G401 (cell line): ENCODE data around the gene INS. TPM values are rescaled to one million over a fixed set of nuclear protein-coding genes. Genes with fewer than 3 reads are reported as not detected.

ENCODE experiments used
- DNase-seq: peaks from one replicate; pipeline ENCODE4 v3.0.0-alpha.2; 2015; ENCODE audit warnings: low spot score
- in situ Hi-C: cut with HindIII; loops from 2 replicates; pipeline ENCODE4 v1.10.0; 2016; ENCODE audit warnings: low sequenced_read_pairs, mixed read lengths
- total RNA-seq: library from RNA; depleted of rRNA; stranded (reverse); fragments of >200 nt; shearing (Covaris generic); gene quantifications from 2 replicates; pipeline ENCODE4 v1.2.3, GENCODE V29; 2014

Gene INS
- total RNA-seq, 1 experiment from 2014 or later = not detected

DNA sequence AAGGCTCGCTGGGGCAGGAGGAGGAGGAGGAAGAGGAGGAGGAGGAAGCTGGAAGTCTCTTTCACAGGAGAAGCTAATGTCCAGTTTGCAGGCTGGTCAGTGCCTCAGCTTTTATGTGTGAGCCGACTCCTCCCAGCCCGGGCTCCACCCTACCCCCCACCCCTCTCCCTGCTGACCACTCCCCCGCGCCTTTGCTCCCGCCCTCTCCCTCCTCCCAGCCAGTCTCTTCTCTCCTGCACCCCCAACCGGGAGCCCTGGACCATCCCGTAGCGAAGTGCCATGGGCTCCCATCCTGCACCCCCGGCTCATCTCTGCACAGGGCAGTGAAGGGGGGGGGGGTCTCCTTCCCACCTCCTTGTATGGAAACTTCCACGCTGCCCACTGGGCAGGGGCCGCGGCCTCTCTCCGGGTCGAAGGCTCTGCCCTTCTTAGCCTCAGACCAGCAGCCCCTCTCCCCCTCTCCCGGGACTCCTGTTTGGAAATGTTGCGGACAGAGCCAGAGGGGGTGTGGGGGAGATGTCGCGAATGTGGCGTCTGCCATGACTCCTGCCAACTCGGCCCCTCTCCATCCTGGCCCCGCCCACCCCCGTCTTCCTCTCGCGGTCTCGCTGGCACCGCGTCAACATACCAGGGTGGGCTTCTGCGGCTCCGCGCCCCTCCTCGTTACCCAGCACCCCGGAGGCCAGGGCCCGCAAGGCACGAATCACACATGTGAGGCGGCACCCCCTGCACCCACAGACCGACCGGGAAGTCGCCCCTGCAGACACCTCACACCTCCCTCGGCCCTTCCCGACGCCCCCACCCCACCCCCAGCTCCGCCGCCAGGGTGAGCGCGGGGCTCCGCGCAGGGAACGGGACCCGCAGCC lies 23.6 kb downstream of the INS start:
- in situ Hi-C loops = no loop called here
- DNase-seq = peak; percentile 9

DNA sequence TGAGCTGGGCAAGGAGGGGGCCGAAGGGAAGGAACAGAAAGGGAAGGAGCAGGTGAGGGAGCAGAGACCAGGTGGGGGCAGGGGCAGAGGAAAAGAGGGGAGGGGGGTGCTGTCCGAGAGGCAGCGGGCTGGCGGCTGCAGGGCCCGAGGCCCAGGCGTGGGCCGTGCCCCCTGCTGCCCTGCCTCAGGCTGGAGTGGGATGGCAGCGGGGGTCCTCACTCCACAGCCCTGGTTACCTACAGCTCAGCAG lies 24.1 kb downstream of the INS start:
- in situ Hi-C loops = no loop called here
- DNase-seq = no peak

DNA sequence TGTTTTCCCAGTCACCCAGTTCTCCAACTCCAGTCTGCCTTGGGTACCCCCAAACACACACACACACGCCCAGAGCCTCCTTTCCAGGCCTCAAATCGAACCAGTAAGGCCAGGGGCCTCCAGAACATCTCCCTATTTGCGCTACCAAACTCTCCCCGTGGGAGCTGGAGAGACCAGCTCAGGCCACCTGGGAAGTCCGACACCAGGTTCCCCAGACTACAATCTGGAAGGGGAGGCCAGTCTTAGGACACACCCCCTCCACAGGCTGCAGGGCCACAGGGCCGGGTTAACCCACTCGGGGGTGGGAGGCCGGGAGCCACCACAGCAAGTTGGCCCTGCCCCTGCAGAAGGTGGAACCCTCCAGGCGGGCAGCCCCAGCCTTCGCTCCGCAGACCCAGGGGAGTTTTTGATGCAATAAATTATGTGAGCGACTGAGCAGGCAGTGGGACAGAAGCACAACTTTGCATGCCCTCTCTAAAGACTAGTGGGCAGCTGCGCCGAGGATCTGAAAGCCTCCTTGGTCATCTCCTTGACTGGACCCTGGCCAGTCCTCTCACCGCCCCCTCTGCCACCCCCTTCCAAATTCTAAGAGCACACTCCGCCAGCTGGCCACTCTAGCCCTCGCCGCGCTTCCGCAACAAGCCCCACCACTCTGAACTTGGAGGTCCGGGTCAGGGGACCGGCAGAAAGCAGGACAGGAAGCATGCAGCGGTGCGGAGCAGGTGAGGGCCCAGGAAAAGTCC lies 24.6 kb downstream of the INS start:
- in situ Hi-C loops = no loop called here

DNA sequence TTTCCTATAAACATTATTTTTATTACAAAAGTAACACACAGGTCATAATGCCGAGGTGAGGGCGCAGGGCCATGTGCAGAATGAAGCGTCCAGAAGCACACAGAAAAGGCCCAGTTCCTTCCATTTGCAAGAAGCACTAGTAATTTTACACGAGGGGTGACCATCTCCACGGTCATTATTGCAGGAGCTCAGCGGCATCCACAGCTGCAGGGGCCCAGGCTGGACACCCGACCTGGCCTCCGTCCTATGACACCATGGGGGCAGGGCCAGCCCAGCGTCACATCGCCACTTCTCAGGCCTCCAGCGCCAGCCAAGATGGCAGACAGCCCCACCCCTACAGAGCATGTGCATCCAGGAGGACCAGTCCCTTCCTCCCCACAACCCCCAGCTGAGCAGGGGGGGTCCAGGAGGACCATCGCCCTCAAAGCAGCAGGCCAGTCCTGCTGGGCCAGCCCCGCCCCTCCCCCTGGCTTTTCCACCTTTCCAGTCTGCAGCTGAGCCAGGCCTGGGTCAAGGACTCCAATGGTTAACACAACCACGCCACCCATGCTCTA lies 25.3 kb downstream of the INS start:
- DNase-seq = no peak
- in situ Hi-C loops = no loop called here

More for the DNA sequence above, 24.6 kb downstream of the INS start:
- DNase-seq = no peak

DNA sequence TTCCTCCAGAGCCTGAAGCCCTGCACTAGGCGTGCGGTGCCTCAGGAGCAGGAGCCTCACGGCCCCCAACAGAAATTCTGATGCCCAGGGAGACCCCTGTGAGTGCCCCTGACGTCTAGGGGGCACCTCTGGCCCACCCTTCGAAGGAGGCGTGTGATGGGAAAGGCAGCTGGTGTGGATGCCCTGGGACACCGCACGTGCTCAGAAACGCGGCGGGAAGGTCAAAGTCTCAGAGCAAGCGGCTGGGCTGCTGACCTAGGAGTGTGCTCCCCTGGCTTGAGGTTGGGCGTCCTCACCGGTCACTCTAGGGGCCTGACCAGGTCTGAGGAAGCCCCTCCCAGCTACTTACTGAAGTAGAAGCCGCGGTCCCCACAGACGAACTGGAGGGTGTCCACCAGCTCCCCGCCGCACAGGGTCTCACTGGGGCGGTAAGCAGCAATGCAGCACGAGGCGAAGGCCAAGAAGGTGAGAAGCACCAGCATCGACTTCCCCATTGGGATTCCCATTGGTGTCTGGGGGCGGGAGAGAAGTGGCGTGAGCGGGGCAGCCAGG lies 25.9 kb downstream of the INS start:
- in situ Hi-C loops = no loop called here
- no peak for DNase-seq

DNA sequence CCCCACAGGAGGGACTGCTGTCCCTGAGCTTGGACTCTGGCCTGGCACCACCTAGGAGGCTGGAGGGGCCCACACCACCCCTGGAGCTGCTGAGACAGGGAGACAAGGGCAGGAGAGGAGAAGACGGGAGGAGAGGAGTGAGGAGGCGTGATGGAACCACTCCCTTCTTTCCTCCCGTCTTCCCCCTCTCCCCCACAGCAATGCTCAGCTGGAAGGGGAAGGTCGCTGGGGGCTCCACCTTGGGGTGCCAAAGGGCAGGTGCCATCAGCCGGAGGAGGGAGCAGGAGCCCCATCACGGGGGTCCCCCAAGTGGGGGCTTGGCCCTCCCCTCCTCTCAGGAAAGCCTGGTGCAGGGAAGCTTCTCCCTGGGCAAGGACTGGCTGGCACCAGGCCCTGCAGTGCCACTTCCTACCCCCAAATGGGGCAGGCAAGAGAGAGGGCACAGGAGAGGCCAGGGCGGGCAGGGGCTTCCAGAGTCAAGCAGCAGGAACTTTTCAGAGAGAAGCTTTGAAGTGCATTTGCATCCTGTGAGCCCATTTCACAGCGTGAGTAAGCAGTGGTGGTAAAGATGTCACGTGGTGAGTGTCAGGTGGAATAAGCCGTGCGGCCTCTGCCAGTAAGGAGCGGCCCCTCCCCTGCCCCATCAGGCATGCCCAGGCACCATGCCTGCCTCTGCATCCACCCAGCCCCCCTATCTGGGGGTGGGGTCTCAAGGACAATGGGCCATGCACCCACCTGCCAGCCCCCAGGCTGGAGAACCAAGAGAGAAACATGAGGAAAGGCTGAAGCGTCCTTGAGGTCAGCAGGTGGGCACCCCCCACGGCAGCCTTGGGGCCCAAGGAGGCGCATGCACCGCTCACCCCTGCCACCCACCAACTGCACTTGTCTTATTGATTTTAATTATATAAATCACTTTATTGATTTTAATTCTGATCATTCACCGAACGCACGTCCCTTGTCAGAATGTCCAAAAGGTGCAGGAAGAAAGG lies 26.7 kb downstream of the INS start:
- in situ Hi-C loops = no loop called here
- DNase-seq = no peak

DNA sequence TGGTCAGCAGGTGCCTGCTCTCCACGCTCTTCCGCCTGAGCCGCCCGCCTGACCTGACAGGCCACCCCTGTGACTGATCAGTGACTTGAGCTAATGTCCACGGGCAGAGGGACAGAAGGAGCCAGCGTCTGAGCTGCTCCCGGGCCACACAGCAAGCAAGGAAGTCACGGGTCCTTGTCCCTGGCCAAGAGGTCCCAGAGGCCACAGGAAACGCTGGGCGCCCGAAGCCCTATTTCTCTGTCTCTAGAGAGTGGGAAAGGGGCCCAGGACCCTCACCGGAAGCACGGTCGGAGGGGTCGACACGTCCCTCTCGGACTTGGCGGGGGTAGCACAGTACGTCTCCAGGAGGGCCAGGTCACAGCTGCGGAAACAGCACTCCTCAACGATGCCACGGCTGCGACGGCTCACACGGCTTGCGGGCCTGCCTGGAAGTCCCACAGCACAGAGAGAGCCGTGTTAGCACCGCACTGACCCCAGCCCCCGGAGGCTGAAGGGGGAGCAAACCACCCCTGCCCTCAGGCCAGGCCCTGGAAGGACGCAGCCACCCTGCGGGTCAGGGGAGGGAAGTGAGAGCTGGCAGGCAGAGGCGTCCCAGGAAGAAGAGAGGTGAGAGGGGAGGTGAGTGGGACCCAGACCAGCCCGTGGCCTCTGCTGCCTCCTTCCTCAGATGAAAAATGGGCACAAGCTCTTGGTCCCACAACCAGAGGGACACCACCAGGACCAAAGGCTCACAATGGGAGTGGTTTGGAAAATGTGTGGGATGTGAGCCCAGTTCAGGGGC lies 27.6 kb downstream of the INS start:
- DNase-seq = no peak
- in situ Hi-C loops = no loop called here

DNA sequence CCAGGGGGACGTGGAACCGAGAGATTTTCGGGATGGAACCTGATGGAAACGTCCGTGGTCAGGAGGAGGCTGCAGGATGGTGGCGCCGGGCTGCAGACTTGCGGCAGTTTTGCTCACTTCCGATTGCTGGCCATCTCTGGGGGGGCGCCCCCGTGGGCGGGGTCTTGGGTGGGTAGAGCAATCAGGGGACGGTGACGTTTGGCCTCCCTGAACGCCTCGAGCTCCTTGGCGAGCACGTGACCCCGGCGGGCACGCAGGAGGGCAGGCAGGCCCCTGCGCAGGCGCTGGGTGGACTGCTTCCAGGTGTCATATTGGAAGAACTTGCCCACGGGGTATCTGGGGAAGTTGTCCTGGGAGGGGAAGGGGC lies 28.2 kb downstream of the INS start:
- in situ Hi-C loops = no loop called here
- DNase-seq = no peak

DNA sequence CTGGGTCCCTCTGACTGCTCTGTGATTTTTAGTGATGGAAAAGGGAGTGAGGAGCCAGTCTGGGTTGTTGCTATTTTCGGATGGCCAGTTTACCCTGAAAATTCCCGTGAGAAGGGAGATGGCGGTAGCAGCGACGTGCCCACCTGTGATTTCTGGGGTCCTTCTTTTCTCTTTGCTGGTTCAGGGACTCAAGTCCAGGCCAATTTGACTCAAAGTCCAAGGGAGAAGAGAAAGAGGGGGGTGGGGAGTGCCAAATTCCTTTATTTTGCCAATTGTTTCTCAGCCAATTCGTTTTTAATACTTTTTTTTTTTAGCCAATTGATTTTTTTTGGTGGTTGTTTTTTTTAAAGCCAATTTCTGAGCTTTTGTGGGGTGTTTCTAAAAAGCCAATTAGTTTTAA lies 28.8 kb downstream of the INS start:
- in situ Hi-C loops = no loop called here
- DNase-seq = no peak

DNA sequence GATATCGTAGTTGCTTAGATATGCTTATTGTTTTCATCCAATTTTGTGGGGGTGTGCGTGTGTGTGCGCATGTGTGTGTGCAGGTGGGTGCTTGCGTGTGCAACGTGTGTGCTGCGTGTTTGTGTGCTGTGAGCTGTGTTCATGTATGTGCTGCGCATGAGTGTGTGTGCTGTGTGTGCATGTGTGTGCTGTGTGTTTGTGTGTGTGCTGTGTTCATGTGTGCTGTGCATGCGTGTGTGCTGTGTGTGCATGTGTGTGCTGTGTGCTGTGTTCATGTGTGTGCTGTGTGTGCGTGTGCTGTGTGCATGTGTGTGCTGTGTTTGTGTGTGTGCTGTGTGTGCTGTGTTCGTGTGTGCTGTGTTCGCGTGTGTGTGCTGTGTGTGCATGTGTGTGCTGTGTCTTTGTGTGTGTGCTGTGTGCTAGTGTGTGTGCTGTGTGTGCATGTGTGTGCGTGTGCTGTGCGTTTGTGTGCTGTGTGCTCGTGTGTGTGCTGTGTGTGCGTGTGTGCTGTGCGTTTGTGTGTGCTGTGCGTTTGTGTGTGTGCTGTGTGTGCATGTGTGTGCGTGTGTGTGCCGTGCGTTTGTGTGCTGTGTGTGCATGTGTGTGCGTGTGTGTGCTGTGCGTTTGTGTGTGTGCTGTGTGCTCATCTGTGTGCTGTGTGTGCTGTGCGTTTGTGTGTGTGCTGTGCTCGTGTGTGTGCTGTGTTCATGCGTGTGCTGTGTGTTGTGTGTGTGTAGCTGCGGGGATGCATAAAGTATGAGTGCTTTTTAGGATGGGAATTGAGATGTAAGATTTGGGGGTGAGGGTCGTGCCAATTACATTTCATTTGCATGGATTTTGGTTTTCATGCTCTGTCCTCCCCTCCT lies 29.4 kb downstream of the INS start:
- DNase-seq = no peak
- in situ Hi-C loops = no loop called here

DNA sequence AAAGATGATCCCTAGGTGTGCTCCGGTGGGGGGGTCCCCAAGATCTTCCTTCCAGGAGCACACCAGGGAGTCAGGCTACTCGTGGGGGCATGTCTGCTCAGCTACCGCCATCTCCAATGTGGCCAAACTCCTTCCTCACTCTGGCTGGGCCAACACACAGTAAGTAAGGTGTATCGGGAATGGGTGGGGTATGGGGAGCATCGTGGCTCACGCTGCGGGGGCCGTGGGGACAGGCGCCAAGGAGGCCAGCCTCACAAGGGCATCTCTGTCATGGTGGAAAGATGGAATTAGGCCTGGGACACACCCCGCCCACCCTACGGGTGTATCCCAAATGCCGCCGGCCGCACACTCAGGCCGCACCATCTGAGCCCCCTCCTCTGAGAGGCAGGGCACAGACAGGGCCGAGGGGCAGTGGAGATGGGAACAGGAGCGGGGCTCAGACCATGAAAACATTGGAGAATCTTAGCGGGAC lies 30.1 kb downstream of the INS start:
- in situ Hi-C loops = no loop called here
- DNase-seq = no peak

DNA sequence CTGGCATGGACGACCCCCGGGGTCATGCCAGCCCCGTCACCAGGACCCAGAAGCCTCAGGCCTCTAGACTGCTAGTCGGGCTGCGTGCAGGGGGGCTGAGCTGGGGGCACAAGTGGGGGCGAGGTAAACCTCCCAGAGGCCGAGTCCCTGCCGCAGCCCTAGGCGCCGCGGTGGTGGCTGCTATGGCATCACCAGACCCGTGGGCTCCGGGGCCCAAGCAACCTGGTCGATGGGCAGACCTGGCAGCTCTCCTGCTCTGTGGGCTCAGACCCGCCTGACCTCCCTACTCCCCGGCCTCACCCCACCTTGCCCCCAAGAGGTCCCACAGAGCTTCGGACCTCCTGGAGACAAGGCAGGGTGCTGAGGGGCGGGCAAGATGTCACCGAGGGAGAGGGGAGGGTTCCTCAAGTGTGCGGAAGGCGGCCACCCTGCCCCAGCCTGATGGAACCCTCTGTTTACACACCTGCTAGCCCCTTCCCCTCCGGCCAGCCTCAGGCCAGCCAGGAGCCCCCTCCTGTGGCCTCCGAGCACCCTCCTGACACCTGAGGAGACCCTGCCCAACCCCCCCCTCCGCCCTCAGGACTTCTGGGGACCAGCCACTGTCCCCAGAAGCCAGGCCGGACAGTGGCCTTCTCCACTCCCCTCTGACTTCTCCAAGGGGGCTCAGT lies 31.2 kb downstream of the INS start:
- DNase-seq = no peak
- in situ Hi-C loops = no loop called here

DNA sequence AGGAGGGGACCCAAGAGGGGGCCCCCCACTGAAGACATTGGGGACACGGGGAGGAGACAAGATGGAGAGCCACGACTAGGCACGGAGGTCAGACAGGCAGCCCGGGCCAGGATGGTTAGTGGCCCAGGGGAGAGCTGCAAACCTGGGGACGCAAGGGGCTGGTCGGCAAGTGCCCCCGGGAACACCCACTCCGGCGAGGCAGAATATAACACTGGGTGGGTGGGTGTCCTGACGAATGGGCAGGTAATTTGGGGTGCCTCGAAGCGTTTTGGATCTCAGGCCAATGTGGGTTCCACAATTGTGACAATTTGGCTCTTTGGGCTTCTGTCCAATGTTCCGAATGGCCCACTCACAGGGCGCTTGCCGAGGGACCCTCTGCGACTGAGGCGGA lies 31.7 kb downstream of the INS start:
- DNase-seq = no peak
- in situ Hi-C loops = no loop called here

DNA sequence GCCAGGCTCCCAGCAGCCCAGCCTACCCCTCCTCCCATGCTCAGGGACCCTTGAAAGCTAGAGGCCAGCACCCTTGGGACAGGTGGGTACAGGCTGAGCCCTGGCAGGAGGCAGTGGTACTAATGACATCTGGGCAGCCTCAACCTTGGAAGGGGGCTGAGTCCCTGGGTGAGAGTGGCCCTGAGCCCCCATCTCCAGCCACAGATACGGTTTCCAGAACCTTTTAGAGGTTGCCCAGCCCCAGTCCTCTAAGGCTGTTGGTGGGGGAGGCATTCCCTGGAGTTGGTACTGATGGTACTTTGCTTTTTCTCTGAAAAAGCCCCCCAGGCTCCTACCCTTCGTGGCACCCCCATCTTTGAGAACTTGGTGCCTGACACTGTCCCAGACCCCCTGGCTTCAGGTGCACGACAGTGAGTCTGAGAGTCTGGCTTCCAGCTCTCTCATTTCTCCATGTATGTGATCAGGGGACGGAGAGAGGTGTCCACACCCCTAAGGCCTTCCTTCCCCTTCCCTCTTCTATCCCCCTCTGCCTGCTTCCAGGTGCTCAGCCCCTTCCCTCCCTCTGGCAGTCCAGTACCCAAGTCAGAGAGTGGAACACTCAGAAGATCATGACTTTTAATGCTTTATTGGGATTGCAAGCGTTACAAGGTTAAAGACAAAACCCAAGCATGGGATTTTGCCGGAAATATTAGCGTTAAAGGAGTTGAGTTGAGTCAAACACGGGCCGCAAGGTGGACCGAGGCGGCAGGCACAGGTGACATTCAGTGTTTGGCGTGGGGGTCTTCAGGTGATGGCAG lies 32.3 kb downstream of the INS start:
- in situ Hi-C loops = no loop called here
- no peak for DNase-seq

DNA sequence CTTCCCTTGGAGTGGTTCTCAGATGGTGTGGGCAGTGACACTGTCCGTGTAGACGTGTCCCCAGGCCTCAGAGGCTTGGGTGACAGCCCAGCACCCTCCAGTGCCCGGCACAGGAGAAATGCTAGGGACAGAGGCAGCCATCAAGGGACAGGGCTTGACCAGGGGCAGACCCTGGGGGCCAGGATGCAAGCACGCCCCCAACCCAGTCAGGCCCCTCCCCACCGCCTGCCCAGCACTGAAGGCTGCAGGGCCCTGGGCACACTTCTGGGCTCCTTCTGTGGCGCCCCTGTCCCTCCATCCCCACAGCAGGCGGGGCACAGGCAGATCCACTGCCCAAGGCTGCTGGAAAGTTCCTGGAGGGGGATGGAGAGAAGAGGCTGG lies 32.9 kb downstream of the INS start:
- DNase-seq = no peak
- in situ Hi-C loops = no loop called here

DNA sequence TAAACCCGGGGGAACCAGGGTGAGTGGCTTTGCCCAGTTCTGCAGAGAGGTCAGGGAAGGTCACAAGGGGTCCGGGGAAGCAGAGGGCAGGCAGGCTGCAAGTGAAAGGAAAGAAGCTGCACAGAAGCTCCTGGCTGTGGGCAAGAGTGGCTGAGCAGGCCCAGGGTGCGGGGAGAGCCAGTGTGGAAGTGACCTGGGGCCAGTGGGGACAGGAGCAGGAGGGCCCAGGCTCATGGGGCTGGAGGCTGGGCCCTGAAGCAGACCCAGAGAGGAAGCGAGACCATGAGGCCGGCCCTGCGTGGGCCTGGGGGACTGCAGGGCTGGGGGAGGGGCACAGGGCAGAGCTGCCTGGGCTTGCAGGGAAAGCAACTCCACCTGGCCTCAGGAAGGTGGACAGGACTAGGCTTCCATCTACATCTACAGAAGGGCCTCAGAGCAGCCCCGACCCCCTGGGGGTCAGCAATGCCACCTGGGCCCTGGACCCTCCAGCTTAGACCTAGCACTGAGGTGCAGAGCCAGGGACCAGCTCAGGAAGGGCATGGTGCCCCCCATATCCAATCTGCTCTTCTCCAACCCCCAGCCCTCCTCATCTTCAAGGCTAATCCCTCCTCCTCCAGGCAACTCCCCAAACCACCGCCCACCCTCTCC lies 33.4 kb downstream of the INS start:
- in situ Hi-C loops = no loop called here
- DNase-seq = no peak
